Left lung (tissue), 14 donors: ENCODE data around the gene CCDC134. TPM values are rescaled to one million over a fixed set of nuclear protein-coding genes. Genes with fewer than 3 reads are reported as not detected.

Experiments used
- ATAC-seq: fragments of 200-7000 bp; cut with Tn5 transposase; one replicate; pipeline ENCODE4 v1.9.1; 2020; ENCODE audit warnings: moderate library complexity
- DNase-seq, 4 donors: peaks; one replicate each; pipeline ENCODE4 v3.0.0-alpha.2; 2013 to 2020
- H3K27ac ChIP-seq, 2 donors: fragments of 200-600 bp; sonication (generic) in 1 of 2; one replicate each; pipeline versions ENCODE4 v1.5.0 to v1.8.0; 2020 to 2021
- H3K27me3 ChIP-seq, 2 donors: fragments of 200-600 bp; sonication (generic) in 1 of 2; one replicate each; pipeline versions ENCODE4 v1.5.0 to v1.8.0; 2020 to 2021
- H3K36me3 ChIP-seq, 2 donors: fragments of 200-600 bp; sonication (generic) in 1 of 2; one replicate each; pipeline versions ENCODE4 v1.5.0 to v1.8.0; 2020 to 2021
- H3K4me1 ChIP-seq, 2 donors: fragments of 200-600 bp; one replicate each; pipeline ENCODE4 v1.8.0; 2021
- H3K4me3 ChIP-seq, 2 donors: fragments of 200-600 bp; sonication (generic) in 1 of 2; one replicate each; pipeline versions ENCODE4 v1.5.0 to v1.8.0; 2020 to 2021; ENCODE audit warnings: mild to moderate bottlenecking in 1 of 2
- H3K9me3 ChIP-seq, 2 donors: fragments of 200-600 bp; sonication (generic) in 1 of 2; one replicate each; pipeline versions ENCODE4 v1.5.0 to v1.8.0; 2020 to 2021
- intact Hi-C, 2 donors: fragments of 100-400 bp; cut with DNase I; formaldehyde crosslinking; loops; one replicate each; pipeline versions ENCODE4 v1.11.2 to v1.14.2; 2022
- long read RNA-seq, 12 donors: library from polyadenylated mRNA in 2 of 12; unstranded in 2 of 12; transcript quantifications; one replicate each; pipeline ENCODE4 v2.0.0 and lab custom pipeline, GENCODE V29; 2019 to 2026
- polyA plus RNA-seq, 6 donors: library from polyadenylated mRNA; unstranded; fragments of 120-200 nt; gene quantifications; one replicate each; pipeline ENCODE4 v1.2.1, GENCODE V29; 2013; ENCODE audit not compliant: insufficient read length in 6 of 6
- total RNA-seq, 2 donors: library from RNA; stranded (reverse); fragmentation: NEBNext Ultra II Directional; extraction: Animal tissue kit (Norgen Biotek cat#: 25700); gene quantifications; one replicate each; pipeline ENCODE4 v1.2.1, GENCODE V29; 2021
- TF ChIP-seq, protein P1 (sequence below), 2 donors: fragments of 200-600 bp; sonication (generic) in 1 of 2; IDR thresholded peaks; one replicate each; pipeline versions ENCODE4 v1.5.0 to v1.8.0; 2021; ENCODE audit warnings: antibody characterized with exemption in 2 of 2
- donor health status: DM: no; HTN: yes; CAD: no.
- donor health status: DM: no; HTN: no; CAD: no.

The CCDC134 gene
- 10 to 100 TPM in 1 of 2 donors, 1 to 10 TPM in 1; 9.7 to 14.1 TPM for total RNA-seq
- 10 to 100 TPM in 2 of 6 donors, 1 to 10 TPM in 4; 7.9 to 10.5 (median 9.8) TPM for polyA plus RNA-seq
- long read RNA-seq, donor 1, partial matches to known transcripts = 0 of 2 reads
- long read RNA-seq, donor 1, other reads (novel, unspliced or antisense) = 0 of 2 reads
- long read RNA-seq, donor 2, partial matches to known transcripts = 0 of 1 reads
- long read RNA-seq, donor 2, other reads (novel, unspliced or antisense) = 0 of 1 reads
- long read RNA-seq, donor 3, partial matches to known transcripts = 0 of 1 reads
- long read RNA-seq, donor 3, other reads (novel, unspliced or antisense) = 0 of 1 reads
- long read RNA-seq, donor 4, partial matches to known transcripts = 0 of 3 reads
- long read RNA-seq, donor 4, other reads (novel, unspliced or antisense) = 0 of 3 reads
- long read RNA-seq, donor 5, partial matches to known transcripts = 0 of 3 reads
- long read RNA-seq, donor 5, other reads (novel, unspliced or antisense) = 0 of 3 reads
- long read RNA-seq, donor 6, partial matches to known transcripts = 0 of 1 reads
- long read RNA-seq, donor 6, other reads (novel, unspliced or antisense) = 0 of 1 reads
- long read RNA-seq, donor 7, partial matches to known transcripts = 0 of 2 reads
- long read RNA-seq, donor 7, other reads (novel, unspliced or antisense) = 0 of 2 reads
- long read RNA-seq, donor 8, partial matches to known transcripts = 0 of 4 reads
- long read RNA-seq, donor 8, other reads (novel, unspliced or antisense) = 0 of 4 reads
- long read RNA-seq, donor 9 = 0 reads
- long read RNA-seq, donor 10, transcript CCDC134-201 (7 exons, 1,270 nt) = major isoform, 16 of 18 reads
- long read RNA-seq, donor 10, partial matches to known transcripts = 0 of 18 reads
- long read RNA-seq, donor 10, other reads (novel, unspliced or antisense) = 2 of 18 reads
- long read RNA-seq, donor 11, partial matches to known transcripts = 0 of 1 reads
- long read RNA-seq, donor 11, other reads (novel, unspliced or antisense) = 0 of 1 reads
- long read RNA-seq, donor 12 = 0 reads

DNA sequence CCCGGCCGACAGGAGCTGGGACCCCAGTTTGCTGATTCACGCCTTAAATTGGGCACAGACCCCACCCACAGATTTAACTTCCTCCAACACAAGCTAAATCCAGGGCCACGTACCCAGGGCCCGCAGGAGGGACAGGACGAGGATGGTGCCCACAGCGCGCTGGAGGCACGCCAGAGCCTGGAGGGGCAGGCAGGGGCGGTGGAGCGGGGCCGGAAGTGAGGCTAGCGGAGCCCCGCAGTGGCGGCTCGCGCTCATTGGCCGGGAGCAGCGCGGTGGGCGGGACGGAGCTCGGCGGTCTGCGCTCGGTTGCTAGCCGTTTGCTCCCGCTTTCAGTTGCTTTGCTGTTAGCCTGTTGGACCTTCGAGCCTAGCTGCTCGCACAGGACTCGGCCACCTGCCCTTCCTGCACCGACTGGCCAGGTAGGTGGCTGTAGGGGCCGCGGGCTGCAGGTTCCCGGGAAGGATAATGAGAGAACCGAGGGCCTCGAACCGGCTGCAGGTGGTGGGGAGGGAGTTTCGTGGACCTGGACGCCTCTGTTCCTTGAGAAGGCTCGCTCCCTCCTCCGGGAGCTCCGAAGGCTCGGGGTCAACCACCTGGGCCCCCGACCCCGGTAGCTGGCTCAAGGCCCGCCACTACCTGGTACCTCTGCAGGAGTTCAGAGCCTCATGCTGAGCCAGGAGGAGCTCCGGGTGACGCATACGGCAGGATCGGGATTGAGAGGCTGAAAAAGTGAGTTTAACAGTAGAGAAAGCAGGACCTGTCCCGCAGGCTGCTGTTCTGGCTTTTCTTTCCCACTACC, at the start of gene CCDC134:
Gene CCDC134, plus strand, starts transcription at position 332 of the 799 bp plus-strand sequence. CDS start 8,212 bp downstream, outside the sequence.
- Histone ChIP-seq H3K9me3 (no peaks in the 10 kb centered on the region), H3K4me1 (peaks cover 13 to 26% of the 10 kb centered on the region in 2 donors), H3K4me3 (peak within 1 kb of the TSS; percentile 65 to 85), H3K36me3 (no peaks in the 10 kb centered on the region), H3K27me3 (no peaks in the 10 kb centered on the region), H3K27ac (peak within 1 kb of the TSS; percentile 87 to 93)
- intact Hi-C loops = no loop called here
- ATAC-seq = peak; percentile 99
- DNase-seq = peak; percentile 85 to 98 (median 92)
- TF ChIP-seq, protein P1, sequence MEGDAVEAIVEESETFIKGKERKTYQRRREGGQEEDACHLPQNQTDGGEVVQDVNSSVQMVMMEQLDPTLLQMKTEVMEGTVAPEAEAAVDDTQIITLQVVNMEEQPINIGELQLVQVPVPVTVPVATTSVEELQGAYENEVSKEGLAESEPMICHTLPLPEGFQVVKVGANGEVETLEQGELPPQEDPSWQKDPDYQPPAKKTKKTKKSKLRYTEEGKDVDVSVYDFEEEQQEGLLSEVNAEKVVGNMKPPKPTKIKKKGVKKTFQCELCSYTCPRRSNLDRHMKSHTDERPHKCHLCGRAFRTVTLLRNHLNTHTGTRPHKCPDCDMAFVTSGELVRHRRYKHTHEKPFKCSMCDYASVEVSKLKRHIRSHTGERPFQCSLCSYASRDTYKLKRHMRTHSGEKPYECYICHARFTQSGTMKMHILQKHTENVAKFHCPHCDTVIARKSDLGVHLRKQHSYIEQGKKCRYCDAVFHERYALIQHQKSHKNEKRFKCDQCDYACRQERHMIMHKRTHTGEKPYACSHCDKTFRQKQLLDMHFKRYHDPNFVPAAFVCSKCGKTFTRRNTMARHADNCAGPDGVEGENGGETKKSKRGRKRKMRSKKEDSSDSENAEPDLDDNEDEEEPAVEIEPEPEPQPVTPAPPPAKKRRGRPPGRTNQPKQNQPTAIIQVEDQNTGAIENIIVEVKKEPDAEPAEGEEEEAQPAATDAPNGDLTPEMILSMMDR (IDR thresholded peaks at IDR 0.05) = no peak

DNA sequence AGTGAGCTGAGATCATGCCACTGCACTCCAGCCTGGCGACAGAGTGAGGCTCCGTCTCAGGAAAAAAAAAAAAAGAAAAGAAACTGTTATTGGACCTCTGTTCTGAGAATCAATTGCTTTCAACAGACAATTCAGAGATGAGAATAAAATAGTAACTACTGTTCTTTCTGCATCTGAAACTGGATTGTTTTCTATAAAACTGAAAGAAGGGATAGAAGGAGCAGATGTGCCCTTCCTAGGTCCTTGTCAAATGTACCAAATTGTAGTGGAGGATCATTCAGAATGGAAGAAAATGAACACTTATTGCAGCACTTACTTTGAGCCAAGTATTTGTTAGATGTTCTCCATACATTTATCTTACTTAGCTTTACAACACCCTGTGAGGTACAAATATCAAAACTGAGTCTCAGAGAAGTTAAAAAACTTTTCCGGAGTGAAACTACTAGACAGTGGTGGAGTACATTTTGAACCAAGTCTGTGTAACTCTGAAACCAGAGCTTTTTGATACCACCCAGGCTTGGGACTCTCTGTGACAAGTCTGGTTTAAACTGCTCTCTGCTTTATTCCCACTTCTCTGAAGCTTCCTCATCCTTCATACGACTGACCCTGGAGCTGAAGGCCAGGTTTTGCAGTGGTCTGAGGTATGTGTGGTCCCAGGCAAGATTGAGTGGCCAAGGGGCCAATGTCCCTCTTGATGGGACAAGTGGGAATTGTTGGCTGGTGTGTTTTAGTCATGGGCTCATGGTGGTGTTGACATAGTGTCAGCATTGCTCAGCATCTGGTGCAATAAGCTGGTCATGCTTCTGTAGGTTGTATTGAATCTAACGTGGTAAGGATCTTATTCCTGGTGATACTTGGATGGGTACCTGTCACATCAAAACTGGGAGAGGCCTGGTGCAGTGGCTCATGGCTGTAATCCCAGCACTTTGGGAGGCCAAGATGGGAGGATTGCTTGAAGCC, 48.2 kb upstream of the CCDC134 start:
- Histone ChIP-seq H3K36me3 (no peaks in the 10 kb centered on the region), H3K27ac (no peak overlapping the region), H3K4me3 (no peak overlapping the region), H3K27me3 (no peaks in the 10 kb centered on the region), H3K9me3 (no peaks in the 10 kb centered on the region), H3K4me1 (no peaks in the 10 kb centered on the region)
- TF ChIP-seq, protein P1 (IDR thresholded peaks at IDR 0.05) = no peak
- DNase-seq = no peak
- no peak for ATAC-seq
- intact Hi-C loops = no loop called here

DNA sequence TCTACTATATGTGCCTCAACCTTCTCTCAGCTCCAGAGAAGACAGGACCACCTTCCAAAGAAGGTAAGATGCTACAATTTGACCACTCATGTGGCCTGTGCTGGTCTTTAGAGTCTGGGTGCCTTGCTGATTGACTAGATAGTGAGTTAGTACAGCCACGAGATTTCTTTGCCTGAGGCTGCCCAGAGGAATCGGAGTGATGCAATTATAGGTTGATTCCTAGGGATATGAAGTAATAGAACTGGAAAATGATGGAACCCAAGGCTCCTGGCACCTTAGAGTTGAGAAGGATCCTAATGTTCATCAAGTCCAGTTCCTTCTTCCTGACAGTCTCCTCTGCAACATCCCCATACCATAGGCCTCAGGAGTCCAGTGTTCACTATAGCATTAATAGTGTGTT, 46.5 kb upstream of the CCDC134 start:
- DNase-seq (no peak), ATAC-seq (no peak)
- Histone ChIP-seq H3K4me1 (no peaks in the 10 kb centered on the region), H3K27me3 (no peaks in the 10 kb centered on the region), H3K4me3 (no peak overlapping the region), H3K9me3 (no peaks in the 10 kb centered on the region), H3K27ac (no peak overlapping the region), H3K36me3 (no peaks in the 10 kb centered on the region)
- intact Hi-C loops = no loop called here
- TF ChIP-seq, protein P1 (IDR thresholded peaks at IDR 0.05) = no peak

DNA sequence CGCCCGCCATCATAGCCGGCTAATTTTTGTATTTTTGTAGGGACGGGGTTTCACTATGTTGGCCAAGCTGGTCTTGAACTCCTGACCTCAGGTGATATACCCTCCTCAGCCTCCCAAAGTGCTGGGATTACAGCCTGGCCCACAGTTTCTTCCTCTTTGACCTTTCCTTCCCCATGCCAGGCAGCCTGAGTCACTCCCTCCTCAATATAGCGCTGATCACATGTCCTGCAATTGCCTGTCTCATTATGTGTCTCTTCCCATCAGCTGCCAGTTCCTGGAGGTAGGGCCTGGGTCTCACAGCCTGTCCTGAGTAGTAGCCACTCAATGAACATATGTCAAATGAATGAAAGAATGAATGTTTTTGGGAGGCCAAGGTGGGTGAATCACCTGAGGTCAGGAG, 43.0 kb upstream of the CCDC134 start:
- ATAC-seq (no peak), DNase-seq (no peak)
- no peaks in the 10 kb centered on the region for H3K4me1 ChIP-seq
- TF ChIP-seq, protein P1 (IDR thresholded peaks at IDR 0.05) = no peak
- no peak overlapping the region for H3K4me3 ChIP-seq
- no peaks in the 10 kb centered on the region for H3K27me3 ChIP-seq
- intact Hi-C loops = no loop called here
- no peaks in the 10 kb centered on the region for H3K36me3 ChIP-seq
- H3K27ac ChIP-seq = no peak overlapping the region
- H3K9me3 ChIP-seq = no peaks in the 10 kb centered on the region
